Measurements from ENCODE around the gene PTCH2.

PTCH2 gene

GRCh38 chr1:44775078-44775929, 67.7 kb downstream of the PTCH2 start, which contains the start of gene RPS8:
Gene RPS8 (plus strand): TSS chr1:44775540. CDS start chr1:44775597, 57 bp downstream.
- TF ChIP-seq CTCF (IDR thresholded peaks at IDR 0.05; ENCODE audit: low read depth, low read length), result no peak

More at GRCh38 chr1:44775078-44775929, 67.7 kb downstream of the PTCH2 start, which contains the start of gene RPS8:
- H3K4me3 ChIP-seq (ENCODE audit: low read depth, low read length), result peak within 1 kb of the TSS; percentile 93

All from WI38 (cell line).